ENCODE data around the gene TRIO.

TRIO gene

GRCh38 chr5:14250084-14250695, 107.0 kb downstream of the TRIO start:
- in situ Hi-C loops (cut with HindIII; ENCODE audit: low pct_unique_long_range_greater_than_20kb, low sequenced_read_pairs) = no loop called here
- TF ChIP-seq JUND (IDR thresholded peaks at IDR 0.05; ENCODE audit: low read depth) = no peak
- DNase-seq (ENCODE audit: low read depth in 1 of 2, low spot score in 1 of 2) = peak in 1 of 2 experiments; percentile 32

- in situ Hi-C loops (cut with HindIII; ENCODE audit: low pct_unique_long_range_greater_than_20kb, low sequenced_read_pairs) = no loop called here
- TF ChIP-seq JUND (IDR thresholded peaks at IDR 0.05; ENCODE audit: low read depth) = no peak
- DNase-seq (ENCODE audit: low read depth in 1 of 2, low spot score in 1 of 2) = peak in 1 of 2 experiments; percentile 35
Measured at GRCh38 chr5:14250748-14251701, 107.9 kb downstream of the TRIO start.

- DNase-seq (ENCODE audit: low read depth in 1 of 2, low spot score in 1 of 2) = no peak
- no peak for TF ChIP-seq JUND (IDR thresholded peaks at IDR 0.05; ENCODE audit: low read depth)
- in situ Hi-C loops (cut with HindIII; ENCODE audit: low pct_unique_long_range_greater_than_20kb, low sequenced_read_pairs) = no loop called here
Measured at GRCh38 chr5:14251733-14252132, 108.6 kb downstream of the TRIO start.

GRCh38 chr5:14252793-14253192, 109.7 kb downstream of the TRIO start:
- in situ Hi-C loops (cut with HindIII; ENCODE audit: low pct_unique_long_range_greater_than_20kb, low sequenced_read_pairs) = no loop called here
- no peak for TF ChIP-seq JUND (IDR thresholded peaks at IDR 0.05; ENCODE audit: low read depth)
- DNase-seq (ENCODE audit: low read depth in 1 of 2, low spot score in 1 of 2) = no peak

- in situ Hi-C loops (cut with HindIII; ENCODE audit: low pct_unique_long_range_greater_than_20kb, low sequenced_read_pairs) = no loop called here
- no peak for DNase-seq (ENCODE audit: low read depth in 1 of 2, low spot score in 1 of 2)
- TF ChIP-seq JUND (IDR thresholded peaks at IDR 0.05; ENCODE audit: low read depth) = no peak
Measured at GRCh38 chr5:14254686-14255085, 111.5 kb downstream of the TRIO start.

GRCh38 chr5:14256026-14256690, 113.0 kb downstream of the TRIO start:
- in situ Hi-C loops (cut with HindIII; ENCODE audit: low pct_unique_long_range_greater_than_20kb, low sequenced_read_pairs) = no loop called here
- DNase-seq (ENCODE audit: low read depth in 1 of 2, low spot score in 1 of 2) = no peak
- TF ChIP-seq JUND (IDR thresholded peaks at IDR 0.05; ENCODE audit: low read depth) = no peak

GRCh38 chr5:14256756-14257393, 113.7 kb downstream of the TRIO start:
- no peak for TF ChIP-seq JUND (IDR thresholded peaks at IDR 0.05; ENCODE audit: low read depth)

GRCh38 chr5:14257995-14258403, 114.9 kb downstream of the TRIO start:
- TF ChIP-seq JUND (IDR thresholded peaks at IDR 0.05; ENCODE audit: low read depth) = no peak
- in situ Hi-C loops (cut with HindIII; ENCODE audit: low pct_unique_long_range_greater_than_20kb, low sequenced_read_pairs) = no loop called here
- DNase-seq (ENCODE audit: low read depth in 1 of 2, low spot score in 1 of 2) = no peak

More at GRCh38 chr5:14256756-14257393, 113.7 kb downstream of the TRIO start:
- peak in 1 of 2 experiments; percentile 68 for DNase-seq (ENCODE audit: low read depth in 1 of 2, low spot score in 1 of 2)
- in situ Hi-C loops (cut with HindIII; ENCODE audit: low pct_unique_long_range_greater_than_20kb, low sequenced_read_pairs) = no loop called here

GRCh38 chr5:14258840-14259239, 115.7 kb downstream of the TRIO start:
- DNase-seq (ENCODE audit: low read depth in 1 of 2, low spot score in 1 of 2) = no peak
- in situ Hi-C loops (cut with HindIII; ENCODE audit: low pct_unique_long_range_greater_than_20kb, low sequenced_read_pairs) = no loop called here
- TF ChIP-seq JUND (IDR thresholded peaks at IDR 0.05; ENCODE audit: low read depth) = no peak

- TF ChIP-seq JUND (IDR thresholded peaks at IDR 0.05; ENCODE audit: low read depth) = no peak
- no peak for DNase-seq (ENCODE audit: low read depth in 1 of 2, low spot score in 1 of 2)
- in situ Hi-C loops (cut with HindIII; ENCODE audit: low pct_unique_long_range_greater_than_20kb, low sequenced_read_pairs) = no loop called here
Measured at GRCh38 chr5:14260637-14261036, 117.5 kb downstream of the TRIO start.

GRCh38 chr5:14261235-14261634, 118.1 kb downstream of the TRIO start:
- TF ChIP-seq JUND (IDR thresholded peaks at IDR 0.05; ENCODE audit: low read depth) = no peak
- no peak for DNase-seq (ENCODE audit: low read depth in 1 of 2, low spot score in 1 of 2)
- in situ Hi-C loops (cut with HindIII; ENCODE audit: low pct_unique_long_range_greater_than_20kb, low sequenced_read_pairs) = no loop called here

- TF ChIP-seq JUND (IDR thresholded peaks at IDR 0.05; ENCODE audit: low read depth) = no peak
- in situ Hi-C loops (cut with HindIII; ENCODE audit: low pct_unique_long_range_greater_than_20kb, low sequenced_read_pairs) = no loop called here
- no peak for DNase-seq (ENCODE audit: low read depth in 1 of 2, low spot score in 1 of 2)
Measured at GRCh38 chr5:14261856-14262611, 118.9 kb downstream of the TRIO start.

All from T47D (cell line).